Lower lobe of right lung (tissue), 2 donors: ENCODE measurements around the gene LCN15. TPM values are rescaled to one million over a fixed set of nuclear protein-coding genes. Genes with fewer than 3 reads are reported as not detected.

Source experiments
- ATAC-seq, 2 donors: fragments of 200-7000 bp; cut with Tn5 transposase; one replicate each; pipeline ENCODE4 v1.9.1; 2020 to 2022; ENCODE audit warnings: mild to moderate bottlenecking in 2 of 2, moderate library complexity in 2 of 2
- DNase-seq: peaks from one replicate; pipeline ENCODE4 v3.0.0-alpha.2; 2020
- H3K27ac ChIP-seq: fragments of 200-600 bp; one replicate; pipeline ENCODE4 v1.8.0; 2022
- H3K27me3 ChIP-seq: fragments of 200-600 bp; one replicate; pipeline ENCODE4 v1.8.0; 2022; ENCODE audit warnings: low read depth
- H3K36me3 ChIP-seq: fragments of 200-600 bp; one replicate; pipeline ENCODE4 v1.8.0; 2022; ENCODE audit warnings: mild to moderate bottlenecking
- H3K4me1 ChIP-seq: fragments of 200-600 bp; one replicate; pipeline ENCODE4 v1.8.0; 2022
- H3K4me3 ChIP-seq: fragments of 200-600 bp; one replicate; pipeline ENCODE4 v1.8.0; 2022; ENCODE audit warnings: mild to moderate bottlenecking
- H3K9me3 ChIP-seq: fragments of 200-600 bp; one replicate; pipeline ENCODE4 v1.8.0; 2022
- intact Hi-C: fragments of 100-400 bp; cut with DNase I; formaldehyde crosslinking; loops from one replicate; pipeline ENCODE4 v1.11.0; 2022
- total RNA-seq: library from RNA; stranded (reverse); fragmentation: NEBNext Ultra II Directional; extraction: Animal tissue kit (Norgen Biotek cat#: 25700); gene quantifications from one replicate; pipeline ENCODE4 v1.2.1, GENCODE V29; 2021
- TF ChIP-seq, protein P1 (sequence below): fragments of 200-600 bp; IDR thresholded peaks from one replicate; pipeline ENCODE4 v1.8.0; 2022; ENCODE audit warnings: antibody characterized with exemption, mild to moderate bottlenecking
- donor health status: DM: no; HTN: yes; CAD: no; lungs with severe emphysema.

Gene LCN15
- total RNA-seq, 1 donor from 2014 or later: not detected

DNA sequence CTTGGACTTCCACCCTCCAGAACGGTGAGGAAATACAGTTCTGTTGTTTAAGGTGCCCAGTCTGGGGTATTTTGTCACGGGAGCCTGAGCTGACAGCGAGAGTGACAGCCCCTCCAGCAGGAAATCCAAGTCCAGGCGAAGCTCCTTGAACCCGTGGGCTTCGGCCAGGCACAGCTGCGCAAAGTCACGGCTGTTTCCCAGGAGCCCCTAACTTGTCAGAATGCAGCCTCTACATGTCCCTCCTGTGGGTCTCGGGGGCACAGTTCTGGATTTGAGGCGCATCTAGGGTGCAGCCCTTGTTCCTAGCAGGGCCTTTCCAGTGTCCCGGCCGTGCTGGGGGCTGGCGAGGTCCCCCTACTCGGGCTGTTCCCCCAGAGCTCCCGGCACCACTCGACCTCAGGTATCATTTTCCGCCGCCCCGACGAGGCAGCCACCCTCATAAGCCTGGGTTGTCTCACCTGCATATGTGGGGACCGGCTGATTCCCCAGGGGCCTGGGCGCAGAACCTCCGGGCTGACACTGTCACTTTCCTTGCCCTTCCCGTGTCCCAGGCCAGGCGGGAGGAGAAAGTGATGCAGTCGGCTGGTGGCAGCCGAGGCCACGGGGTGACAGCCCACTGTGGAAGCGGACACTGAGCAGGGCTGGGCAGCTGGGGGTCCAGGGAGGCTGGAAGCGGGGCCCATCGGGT is 10.8 kb downstream of the LCN15 start:
- TF ChIP-seq, protein P1, sequence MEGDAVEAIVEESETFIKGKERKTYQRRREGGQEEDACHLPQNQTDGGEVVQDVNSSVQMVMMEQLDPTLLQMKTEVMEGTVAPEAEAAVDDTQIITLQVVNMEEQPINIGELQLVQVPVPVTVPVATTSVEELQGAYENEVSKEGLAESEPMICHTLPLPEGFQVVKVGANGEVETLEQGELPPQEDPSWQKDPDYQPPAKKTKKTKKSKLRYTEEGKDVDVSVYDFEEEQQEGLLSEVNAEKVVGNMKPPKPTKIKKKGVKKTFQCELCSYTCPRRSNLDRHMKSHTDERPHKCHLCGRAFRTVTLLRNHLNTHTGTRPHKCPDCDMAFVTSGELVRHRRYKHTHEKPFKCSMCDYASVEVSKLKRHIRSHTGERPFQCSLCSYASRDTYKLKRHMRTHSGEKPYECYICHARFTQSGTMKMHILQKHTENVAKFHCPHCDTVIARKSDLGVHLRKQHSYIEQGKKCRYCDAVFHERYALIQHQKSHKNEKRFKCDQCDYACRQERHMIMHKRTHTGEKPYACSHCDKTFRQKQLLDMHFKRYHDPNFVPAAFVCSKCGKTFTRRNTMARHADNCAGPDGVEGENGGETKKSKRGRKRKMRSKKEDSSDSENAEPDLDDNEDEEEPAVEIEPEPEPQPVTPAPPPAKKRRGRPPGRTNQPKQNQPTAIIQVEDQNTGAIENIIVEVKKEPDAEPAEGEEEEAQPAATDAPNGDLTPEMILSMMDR: no peak
- intact Hi-C loops: no loop called here
- peaks cover 5% of the 10 kb centered on the region for H3K27me3 ChIP-seq
- H3K36me3 ChIP-seq: no peaks in the 10 kb centered on the region
- H3K27ac ChIP-seq: no peak overlapping the region
- no peak for ATAC-seq
- H3K4me3 ChIP-seq: no peak overlapping the region
- no peak for DNase-seq
- H3K4me1 ChIP-seq: peaks cover 10% of the 10 kb centered on the region
- H3K9me3 ChIP-seq: no peaks in the 10 kb centered on the region

DNA sequence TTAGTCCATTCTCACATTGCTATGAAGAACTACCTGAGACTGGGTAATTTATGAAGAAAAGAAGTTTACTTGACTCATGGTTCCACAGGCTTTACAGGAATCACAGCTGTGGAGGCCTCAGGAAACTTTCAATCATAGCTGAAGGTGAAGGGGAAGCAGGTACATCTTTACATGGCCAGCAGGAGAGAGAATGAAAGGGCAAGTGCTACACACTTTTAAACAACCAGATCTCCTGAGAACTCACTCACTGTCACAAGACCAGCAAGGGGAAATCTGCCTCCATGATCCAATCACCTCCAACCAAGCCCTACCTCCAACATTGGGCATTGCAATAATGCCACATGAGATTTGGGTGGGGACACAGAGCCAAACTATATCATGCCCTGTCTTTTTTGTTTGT is 12.5 kb downstream of the LCN15 start:
- Histone ChIP-seq H3K9me3 (no peaks in the 10 kb centered on the region), H3K27me3 (peaks cover 5% of the 10 kb centered on the region), H3K4me1 (peaks cover 14% of the 10 kb centered on the region), H3K36me3 (no peaks in the 10 kb centered on the region), H3K27ac (no peak overlapping the region), H3K4me3 (no peak overlapping the region)
- intact Hi-C loops: no loop called here
- DNase-seq (no peak), ATAC-seq (no peak)
- TF ChIP-seq, protein P1: no peak

DNA sequence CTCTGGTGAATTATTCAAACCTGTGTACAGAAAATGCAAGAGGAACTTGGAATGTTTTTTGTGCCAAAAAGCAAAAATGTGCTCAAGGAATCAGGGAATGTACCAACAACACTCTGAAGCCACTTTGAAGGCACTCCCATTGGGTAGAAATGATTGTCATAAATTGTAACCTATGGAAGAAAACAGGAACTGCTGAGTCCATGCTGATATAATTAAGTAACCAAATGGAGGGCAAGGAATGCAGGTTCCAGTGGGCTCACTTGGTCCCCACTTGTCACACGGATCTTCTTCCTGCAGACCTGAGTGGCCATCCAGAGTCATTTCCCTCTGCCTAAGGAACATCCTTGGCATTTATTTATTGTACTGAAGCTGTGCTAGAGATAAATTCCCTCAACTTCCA is 13.1 kb downstream of the LCN15 start:
- H3K4me3 ChIP-seq: no peak overlapping the region
- H3K36me3 ChIP-seq: no peaks in the 10 kb centered on the region
- peaks cover 5% of the 10 kb centered on the region for H3K27me3 ChIP-seq
- TF ChIP-seq, protein P1: no peak
- peaks cover 14% of the 10 kb centered on the region for H3K4me1 ChIP-seq
- intact Hi-C loops: no loop called here
- DNase-seq: no peak
- no peaks in the 10 kb centered on the region for H3K9me3 ChIP-seq
- no peak for ATAC-seq
- no peak overlapping the region for H3K27ac ChIP-seq

DNA sequence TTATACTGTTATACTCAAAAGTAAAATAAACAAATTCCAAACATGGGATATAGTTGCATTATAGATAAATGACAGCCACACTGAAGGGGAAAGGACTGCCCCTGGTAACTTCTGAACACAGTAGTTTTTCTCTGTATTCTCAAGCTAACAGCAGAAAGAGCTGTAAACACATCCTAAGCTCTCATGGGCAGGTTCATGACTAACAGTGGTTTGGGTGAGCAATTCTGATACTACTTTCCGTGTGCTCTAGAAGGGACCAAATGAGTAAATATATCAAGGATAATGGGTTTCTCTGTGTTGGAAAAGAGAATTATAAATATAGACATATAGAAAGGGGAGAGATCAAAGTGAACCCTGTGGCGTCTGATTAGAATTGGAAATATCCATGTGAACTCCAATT is 13.8 kb downstream of the LCN15 start:
- TF ChIP-seq, protein P1: no peak
- Histone ChIP-seq H3K4me1 (peaks cover 14% of the 10 kb centered on the region), H3K27ac (no peak overlapping the region), H3K4me3 (no peak overlapping the region), H3K36me3 (no peaks in the 10 kb centered on the region), H3K9me3 (no peaks in the 10 kb centered on the region), H3K27me3 (peaks cover 5% of the 10 kb centered on the region)
- intact Hi-C loops: no loop called here
- no peak for ATAC-seq
- no peak for DNase-seq

DNA sequence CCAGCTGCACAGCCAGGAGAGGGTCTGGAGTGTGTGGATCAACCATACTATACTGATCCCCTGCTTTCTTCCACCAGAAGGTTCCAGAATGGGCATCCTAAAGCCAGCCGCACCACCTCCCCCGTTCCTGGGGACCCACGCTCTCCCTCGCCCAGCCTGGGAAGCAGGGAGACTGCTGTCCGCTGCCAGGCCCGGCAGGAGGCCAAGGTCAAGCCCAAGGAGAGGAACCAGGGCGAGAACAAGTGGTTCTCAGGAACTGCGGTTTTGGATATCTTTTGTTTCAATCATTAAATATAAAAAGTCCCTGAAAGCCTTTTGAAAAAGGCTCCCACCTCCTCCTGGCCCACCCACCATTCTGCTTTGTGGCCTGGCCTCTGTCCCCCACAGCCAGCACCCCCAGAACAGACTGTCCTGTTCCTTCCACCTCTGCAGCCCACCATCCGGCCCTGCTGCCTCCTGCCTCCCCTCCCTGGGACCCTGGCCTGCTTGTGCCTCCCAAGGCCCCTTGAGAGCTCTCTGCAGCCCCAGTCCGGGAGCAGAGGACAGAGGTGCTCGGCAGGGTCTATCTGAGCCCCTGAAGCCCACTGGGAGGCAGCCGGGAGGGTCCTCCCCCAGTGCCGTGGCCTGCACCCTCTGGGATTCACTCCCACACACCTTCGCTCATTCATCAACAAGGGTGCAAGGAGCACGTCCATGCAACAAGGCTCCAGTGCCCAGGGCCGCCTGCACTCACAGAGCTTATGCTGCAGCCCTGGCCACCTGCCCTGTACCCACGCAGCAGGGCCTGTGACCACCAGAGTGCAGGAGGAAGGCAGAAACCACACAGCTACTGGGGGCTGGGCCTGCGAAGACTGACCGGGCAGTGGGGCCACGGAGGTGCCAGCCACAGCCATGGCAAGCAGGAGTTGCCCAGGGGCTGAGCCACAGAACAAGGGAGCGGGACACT is 15.4 kb downstream of the LCN15 start:
- Histone ChIP-seq H3K36me3 (no peaks in the 10 kb centered on the region), H3K4me1 (peaks cover 14% of the 10 kb centered on the region), H3K27me3 (peaks cover 5% of the 10 kb centered on the region), H3K9me3 (no peaks in the 10 kb centered on the region), H3K4me3 (no peak overlapping the region), H3K27ac (no peak overlapping the region)
- intact Hi-C loops: no loop called here
- TF ChIP-seq, protein P1: no peak
- peak; percentile 40 to 57 for ATAC-seq
- peak; percentile 60 for DNase-seq
